GM18909 (cell line): ENCODE results near the gene KIN.
A peak's percentile ranks its signal among the peaks of the same experiment; 100 is the strongest.
"Not testable (repeated sequence)": the region's sequence is repeated elsewhere in the genome, so short reads cannot be mapped to it uniquely, and the experiment has no call there.

ENCODE experiments used
- ATAC-seq: cut with Tn5 transposase; IDR thresholded peaks from one replicate; pipeline ENCODE4 v1.9.1; 2021; ENCODE audit warnings: mild to moderate bottlenecking; ENCODE audit not compliant: unreplicated experiment, poor library complexity

Gene KIN

DNA sequence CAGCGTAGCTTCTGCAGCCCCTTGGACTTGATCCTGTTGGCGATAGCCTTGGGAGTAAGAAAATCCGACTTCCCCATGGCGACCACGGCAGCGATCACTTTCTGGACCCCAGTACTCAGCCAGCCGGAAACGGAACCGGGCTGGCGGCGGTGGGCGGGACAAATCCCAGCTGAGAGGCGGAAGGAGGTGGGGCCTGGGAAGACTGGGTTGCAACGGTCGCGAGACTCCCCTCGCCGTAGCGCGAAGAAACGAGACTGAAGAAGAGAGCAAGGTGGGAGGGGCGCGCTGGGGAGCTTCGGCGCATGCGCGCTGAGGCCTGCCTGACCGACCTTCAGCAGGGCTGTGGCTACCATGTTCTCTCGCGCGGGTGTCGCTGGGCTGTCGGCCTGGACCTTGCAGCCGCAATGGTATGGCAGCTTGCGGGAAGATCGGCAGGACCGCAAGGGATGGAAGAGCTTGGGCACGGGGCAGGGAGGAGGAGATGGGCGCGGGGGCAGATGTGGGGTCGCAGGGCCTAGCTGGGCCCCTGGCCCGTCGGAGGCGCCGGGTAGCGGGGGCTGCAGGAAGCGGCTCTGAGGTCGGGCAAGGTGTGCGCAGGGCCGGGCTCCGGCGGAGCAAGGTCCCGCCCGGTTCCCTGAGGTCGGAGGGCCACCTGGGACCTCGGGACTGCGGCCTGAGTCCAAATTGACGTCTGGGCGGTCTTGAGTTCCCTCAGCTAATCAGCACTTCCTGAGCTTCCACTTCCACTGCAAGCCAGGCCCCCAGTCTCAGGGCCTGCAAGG, at the start of gene KIN, which contains the start of gene ATP5F1C:
TSS of gene KIN (minus strand) at position 137 of the 782 bp plus-strand sequence. CDS start at position 77, 60 bp downstream.
TSS of gene ATP5F1C (plus strand) at position 321 of the 782 bp plus-strand sequence. CDS start at position 352, 31 bp downstream.
- ATAC-seq, result peak; percentile 97

DNA sequence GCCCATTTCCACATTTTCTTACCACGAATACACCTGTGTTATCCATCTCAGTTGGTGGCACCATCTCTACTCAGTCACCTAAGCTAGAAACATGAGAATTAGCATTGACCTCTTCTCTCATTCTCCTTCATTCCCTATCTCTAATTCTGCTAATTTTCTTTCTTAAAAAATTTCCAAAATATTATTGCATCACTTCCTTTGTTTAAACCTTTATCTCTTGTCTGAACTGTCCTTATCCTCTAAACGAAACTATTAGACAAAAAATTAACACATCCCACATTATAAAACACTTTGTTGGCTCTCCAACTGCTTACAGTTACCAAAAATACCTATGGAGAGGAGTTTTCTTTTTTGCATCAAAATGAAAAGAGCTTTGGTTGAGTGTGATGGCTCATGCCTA, 48.8 kb upstream of the KIN start:
- ATAC-seq, result no peak

GRCh38 chr10:7834262-7834661, 46.5 kb upstream of the KIN start:
- ATAC-seq, result no peak

- ATAC-seq, result no peak
Measured at GRCh38 chr10:7833210-7833609, 45.4 kb upstream of the KIN start.

- ATAC-seq, result no peak
Measured at GRCh38 chr10:7832060-7832459, 44.3 kb upstream of the KIN start.

DNA sequence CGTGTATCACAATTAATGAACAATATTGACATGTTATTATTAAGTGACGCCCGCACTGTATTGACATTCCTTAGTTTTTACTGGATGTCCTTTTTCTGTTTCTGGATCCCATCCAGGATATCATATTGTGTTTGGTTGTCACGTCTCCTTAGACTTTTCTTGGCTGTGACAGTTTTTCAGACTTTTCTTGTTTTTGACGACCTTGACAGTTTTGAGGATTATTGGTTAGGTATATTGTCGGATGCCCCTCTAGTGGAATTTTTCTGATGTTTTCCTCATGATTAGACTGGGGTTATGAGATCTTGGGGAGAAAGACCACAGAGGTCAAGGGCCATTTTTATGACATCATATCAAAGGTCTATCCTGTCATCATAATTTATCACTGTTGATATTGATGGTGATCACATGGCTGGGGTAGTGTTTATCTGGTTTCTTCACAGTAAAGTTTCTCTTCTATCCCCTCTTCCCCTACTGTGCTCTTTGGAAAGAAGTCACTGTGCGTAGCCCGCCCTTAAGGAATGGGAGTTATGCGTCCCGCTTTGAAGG, 41.6 kb upstream of the KIN start:
- ATAC-seq, result no peak

- no peak for ATAC-seq
Measured at GRCh38 chr10:7826971-7827370, 39.2 kb upstream of the KIN start.

GRCh38 chr10:7824251-7824650, 36.5 kb upstream of the KIN start:
- ATAC-seq, result no peak

DNA sequence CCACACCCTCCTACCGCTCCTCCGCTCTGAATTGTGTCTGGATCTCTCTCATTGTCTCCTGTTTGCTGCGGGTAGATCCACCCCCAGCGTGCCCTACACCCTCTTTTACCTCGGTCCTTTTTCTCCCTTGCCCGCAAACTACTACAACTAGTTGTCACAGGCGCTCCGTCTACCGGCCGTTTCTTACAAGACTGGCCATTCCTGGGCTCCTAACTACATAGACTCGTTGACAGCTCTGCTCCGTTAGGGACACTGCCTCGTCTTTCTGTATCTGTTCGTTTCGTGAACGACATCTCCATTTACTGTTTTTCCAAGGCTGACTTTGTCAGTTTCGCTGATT, 31.3 kb upstream of the KIN start:
- ATAC-seq, result peak; percentile 51

GRCh38 chr10:7818295-7819120, 30.7 kb upstream of the KIN start, which contains the start of gene TAF3:
TSS of gene TAF3 (plus strand) at chr10:7818505. CDS start at chr10:7818710, 205 bp downstream.
- ATAC-seq, result peak; percentile 87

DNA sequence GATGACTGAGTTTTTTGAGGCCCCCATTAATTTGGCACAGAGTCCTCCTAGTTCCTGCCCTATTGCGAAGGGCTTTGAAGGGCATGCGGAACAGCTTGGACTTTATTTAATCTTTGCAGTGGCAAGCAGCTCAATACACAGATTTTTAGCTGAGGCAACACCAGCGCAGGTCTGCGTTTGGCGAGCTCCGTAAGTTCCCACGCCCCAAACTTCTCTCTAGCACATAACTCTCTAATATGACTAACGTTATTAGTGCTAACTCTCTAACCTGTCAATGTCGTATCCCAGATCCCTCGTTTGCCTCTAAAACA, 30.1 kb upstream of the KIN start:
- peak; percentile 22 for ATAC-seq

GRCh38 chr10:7817576-7817975, 29.8 kb upstream of the KIN start:
- ATAC-seq, result no peak

DNA sequence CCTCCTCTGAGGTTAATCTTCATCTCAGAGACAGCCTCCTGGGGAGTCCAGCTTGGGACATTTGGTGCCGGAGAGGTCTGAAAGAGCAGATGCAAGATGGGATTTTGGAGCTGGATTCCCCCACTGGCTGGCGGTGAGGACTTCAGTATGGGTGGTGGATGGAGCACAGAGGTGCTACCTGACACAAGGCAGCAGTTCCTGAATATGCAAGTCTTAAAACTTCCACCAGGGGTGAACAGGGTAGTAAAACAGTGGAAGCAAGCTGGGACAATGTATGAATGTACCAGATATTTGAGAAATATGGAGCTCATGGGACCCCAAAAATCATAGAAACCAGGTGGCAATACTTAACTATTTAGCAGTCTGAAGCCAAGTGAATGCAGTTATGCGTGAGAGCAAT, 25.7 kb upstream of the KIN start:
- no peak for ATAC-seq

GRCh38 chr10:7811743-7812142, 23.9 kb upstream of the KIN start:
- ATAC-seq, result not testable (repeated sequence)

GRCh38 chr10:7811000-7811399, 23.2 kb upstream of the KIN start:
- ATAC-seq, result no peak

- ATAC-seq, result no peak
Measured at GRCh38 chr10:7810443-7810842, 22.6 kb upstream of the KIN start.

GRCh38 chr10:7808686-7809267, 21.0 kb upstream of the KIN start:
- no peak for ATAC-seq

- ATAC-seq, result no peak
Measured at GRCh38 chr10:7804741-7805140, 16.9 kb upstream of the KIN start.

- ATAC-seq, result no peak
Measured at GRCh38 chr10:7804216-7804615, 16.4 kb upstream of the KIN start.

DNA sequence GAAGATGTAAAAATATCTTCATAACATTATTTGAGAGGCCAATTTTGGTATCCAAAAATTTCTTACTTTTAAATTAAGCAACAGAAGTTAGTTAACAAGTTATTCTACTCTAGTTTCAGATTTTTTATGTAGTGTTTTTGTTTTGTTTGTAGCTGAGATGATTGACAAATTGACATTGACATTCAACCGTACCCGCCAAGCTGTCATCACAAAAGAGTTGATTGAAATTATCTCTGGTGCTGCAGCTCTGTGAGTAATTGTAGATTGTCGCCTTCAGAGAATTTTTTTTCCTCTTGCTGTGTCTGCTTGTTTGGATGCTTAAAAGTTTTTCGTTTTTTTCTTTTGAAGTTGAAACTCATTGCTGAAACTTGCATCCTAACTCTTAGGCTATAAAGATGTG, 14.8 kb upstream of the KIN start:
- ATAC-seq, result no peak

- ATAC-seq, result no peak
Measured at GRCh38 chr10:7797582-7797981, 9.8 kb upstream of the KIN start.
